MM.1S (cell line): ENCODE data around the gene FHDC1.

Source experiments
- DNase-seq: peaks from one replicate; pipeline ENCODE4 v3.0.0-alpha.2; 2015
- H2AFZ ChIP-seq: fragments of 300-600 bp; sonication (generic); 2 replicates; pipeline ENCODE4 v1.6.0; 2016; ENCODE audit warnings: antibody characterized with exemption, low read length
- H3F3A ChIP-seq: fragments of 300-600 bp; sonication (generic); 2 replicates; pipeline ENCODE4 v1.6.1; 2016; ENCODE audit warnings: mild to moderate bottlenecking, antibody characterized with exemption, low read length, moderate library complexity, mixed read lengths; ENCODE audit not compliant: insufficient read depth
- H3K27ac ChIP-seq: fragments of 300-600 bp; sonication (generic); 2 replicates; pipeline ENCODE4 v1.5.1; 2016; ENCODE audit warnings: mild to moderate bottlenecking, low read length
- H3K27me3 ChIP-seq: fragments of 300-600 bp; sonication (generic); replicated peaks from 2 replicates; pipeline ENCODE4 v1.6.0; 2016; ENCODE audit warnings: low read length; ENCODE audit not compliant: insufficient read depth
- H3K36me3 ChIP-seq: fragments of 300-600 bp; sonication (generic); replicated peaks from 2 replicates; pipeline ENCODE4 v1.6.1; 2016; ENCODE audit warnings: mild to moderate bottlenecking, low read length, mixed read lengths; ENCODE audit not compliant: insufficient read depth
- H3K4me1 ChIP-seq: fragments of 300-600 bp; sonication (generic); 2 replicates; pipeline ENCODE4 v1.6.1; 2016; ENCODE audit warnings: low read length, mixed read lengths
- H3K4me2 ChIP-seq: fragments of 300-600 bp; sonication (generic); 2 replicates; pipeline ENCODE4 v1.6.0; 2016; ENCODE audit warnings: low read depth, low read length
- H3K4me3 ChIP-seq: fragments of 300-600 bp; sonication (generic); 2 replicates; pipeline ENCODE4 v1.5.1; 2016; ENCODE audit warnings: low read length, mixed read lengths
- H3K79me2 ChIP-seq: fragments of 300-600 bp; sonication (generic); 2 replicates; pipeline ENCODE4 v1.6.1; 2016; ENCODE audit warnings: mixed run types, low read length, mixed read lengths
- H3K9ac ChIP-seq: fragments of 300-600 bp; sonication (generic); 2 replicates; pipeline ENCODE4 v1.6.1; 2016; ENCODE audit warnings: low read length, mixed read lengths
- H3K9me2 ChIP-seq: fragments of 300-600 bp; sonication (generic); replicated peaks from 2 replicates; pipeline ENCODE4 v1.6.1; 2016; ENCODE audit warnings: mild to moderate bottlenecking, low read length, mixed read lengths; ENCODE audit not compliant: insufficient read depth
- H3K9me3 ChIP-seq: fragments of 300-600 bp; sonication (generic); replicated peaks from 2 replicates; pipeline ENCODE4 v1.6.1; 2016; ENCODE audit warnings: mild to moderate bottlenecking, low read length, mixed read lengths; ENCODE audit not compliant: insufficient read depth
- H4K20me1 ChIP-seq: fragments of 300-600 bp; sonication (generic); 2 replicates; pipeline ENCODE4 v1.6.1; 2016; ENCODE audit warnings: mild to moderate bottlenecking, low read length, moderate library complexity, mixed read lengths; ENCODE audit not compliant: insufficient read depth
- CTCF ChIP-seq: fragments of 300-600 bp; sonication (generic); IDR thresholded peaks from 2 replicates; pipeline ENCODE4 v1.5.1; 2016; ENCODE audit warnings: antibody characterized with exemption, low read length, mixed read lengths
- EZH2 ChIP-seq: fragments of 300-600 bp; sonication (generic); optimal IDR thresholded peaks from 2 replicates; pipeline ENCODE3; 2017; ENCODE audit warnings: low read depth, mild to moderate bottlenecking, antibody characterized with exemption, low read length, mixed read lengths
- EZH2phosphoT487 ChIP-seq: fragments of 300-600 bp; sonication (generic); IDR thresholded peaks from 2 replicates; pipeline ENCODE4 v1.6.1; 2018; ENCODE audit warnings: antibody characterized with exemption, low read length

The FHDC1 gene

GRCh38 chr4:153013202-153013977 is 77.3 kb downstream of the FHDC1 start:
- H3K4me2 ChIP-seq, result no peak overlapping the region
- TF ChIP-seq EZH2phosphoT487, result no peak
- TF ChIP-seq EZH2, result no peak
- TF ChIP-seq CTCF, result no peak

DNA sequence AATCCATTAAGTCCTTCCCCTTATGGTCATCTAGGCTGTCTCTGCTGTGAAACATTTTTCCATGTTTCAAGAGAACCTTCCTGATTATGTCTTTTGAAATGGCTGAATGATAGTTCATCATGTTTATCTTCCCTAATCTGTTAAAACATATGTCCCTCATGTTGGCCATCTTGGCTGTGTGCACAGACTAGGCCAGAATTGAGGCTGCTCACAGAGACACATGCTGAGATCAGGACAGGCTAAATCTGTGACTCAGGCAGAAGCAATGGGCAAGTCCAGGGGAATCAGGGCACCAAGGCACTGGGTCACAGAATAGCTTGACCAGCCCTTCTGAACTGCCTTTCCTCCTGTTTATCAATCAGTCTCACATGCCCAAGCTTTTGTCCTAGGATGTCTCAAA is 78.3 kb downstream of the FHDC1 start:
- no peak overlapping the region for H2AFZ ChIP-seq
- DNase-seq, result no peak

More at GRCh38 chr4:153013202-153013977, 77.3 kb downstream of the FHDC1 start:
- Histone ChIP-seq H3K4me1 (no peaks in the 10 kb centered on the region), H2AFZ (no peak overlapping the region), H3K4me3 (no peak overlapping the region), H3K9me3 (no peaks in the 10 kb centered on the region), H4K20me1 (no peaks in the 10 kb centered on the region), H3F3A (no peaks in the 10 kb centered on the region), H3K36me3 (no peaks in the 10 kb centered on the region), H3K27me3 (no peaks in the 10 kb centered on the region), H3K9ac (no peak overlapping the region), H3K27ac (no peak overlapping the region), H3K9me2 (no peaks in the 10 kb centered on the region), H3K79me2 (no peaks in the 10 kb centered on the region)
- no peak for DNase-seq

GRCh38 chr4:153016592-153016991 is 80.5 kb downstream of the FHDC1 start:
- Histone ChIP-seq H3K4me1 (no peaks in the 10 kb centered on the region), H3K79me2 (no peaks in the 10 kb centered on the region)

More for the DNA sequence above, 78.3 kb downstream of the FHDC1 start:
- Histone ChIP-seq H3K9me2 (no peaks in the 10 kb centered on the region), H3K4me2 (no peak overlapping the region), H3K27ac (no peak overlapping the region), H4K20me1 (no peaks in the 10 kb centered on the region), H3K9ac (no peak overlapping the region), H3F3A (no peaks in the 10 kb centered on the region), H3K9me3 (no peaks in the 10 kb centered on the region), H3K79me2 (no peaks in the 10 kb centered on the region), H3K4me3 (no peak overlapping the region), H3K36me3 (no peaks in the 10 kb centered on the region), H3K4me1 (no peaks in the 10 kb centered on the region), H3K27me3 (no peaks in the 10 kb centered on the region)
- TF ChIP-seq EZH2phosphoT487, result no peak
- no peak for TF ChIP-seq EZH2
- no peak for TF ChIP-seq CTCF

GRCh38 chr4:153018031-153018430 is 81.9 kb downstream of the FHDC1 start:
- Histone ChIP-seq H3K27me3 (no peaks in the 10 kb centered on the region), H3K9me3 (no peaks in the 10 kb centered on the region), H3F3A (no peaks in the 10 kb centered on the region), H4K20me1 (no peaks in the 10 kb centered on the region), H2AFZ (no peak overlapping the region), H3K4me2 (no peak overlapping the region), H3K79me2 (no peaks in the 10 kb centered on the region), H3K9ac (no peak overlapping the region), H3K9me2 (no peaks in the 10 kb centered on the region), H3K4me3 (no peak overlapping the region), H3K4me1 (no peaks in the 10 kb centered on the region), H3K27ac (no peak overlapping the region), H3K36me3 (no peaks in the 10 kb centered on the region)
- no peak for DNase-seq
- no peak for TF ChIP-seq CTCF
- TF ChIP-seq EZH2phosphoT487, result no peak
- no peak for TF ChIP-seq EZH2

More at GRCh38 chr4:153016592-153016991, 80.5 kb downstream of the FHDC1 start:
- Histone ChIP-seq H3K27ac (no peak overlapping the region), H4K20me1 (no peaks in the 10 kb centered on the region), H3K9me2 (no peaks in the 10 kb centered on the region), H3K4me3 (no peak overlapping the region), H3K27me3 (no peaks in the 10 kb centered on the region), H2AFZ (no peak overlapping the region), H3F3A (no peaks in the 10 kb centered on the region), H3K36me3 (no peaks in the 10 kb centered on the region), H3K9me3 (no peaks in the 10 kb centered on the region), H3K9ac (no peak overlapping the region), H3K4me2 (no peak overlapping the region)
- no peak for TF ChIP-seq EZH2phosphoT487
- TF ChIP-seq EZH2, result no peak
- DNase-seq, result no peak
